GM21381 (cell line): ENCODE data around the gene SH3GLB2.

Experiments used
- ATAC-seq: cut with Tn5 transposase; IDR thresholded peaks from one replicate; pipeline ENCODE4 v1.9.1; 2021; ENCODE audit warnings: mild to moderate bottlenecking, moderate library complexity; ENCODE audit not compliant: unreplicated experiment

Gene SH3GLB2

GRCh38 chr9:129028192-129028966, at the start of gene SH3GLB2:
SH3GLB2 (minus strand) TSS chr9:129028331; CDS start chr9:129028154, 177 bp downstream.
- peak; percentile 72 for ATAC-seq

- ATAC-seq, result no peak
Observed at GRCh38 chr9:129077236-129077635, 49.1 kb upstream of the SH3GLB2 start.

- ATAC-seq, result no peak
Observed at GRCh38 chr9:129076640-129077037, 48.5 kb upstream of the SH3GLB2 start.

- no peak for ATAC-seq
Observed at GRCh38 chr9:129075996-129076639, 48.0 kb upstream of the SH3GLB2 start.

- ATAC-seq, result no peak
Observed at GRCh38 chr9:129074106-129074505, 46.0 kb upstream of the SH3GLB2 start.

GRCh38 chr9:129073404-129073803, 45.3 kb upstream of the SH3GLB2 start:
- ATAC-seq, result no peak

GRCh38 chr9:129072171-129072570, 44.0 kb upstream of the SH3GLB2 start:
- ATAC-seq, result no peak

- ATAC-seq, result no peak
Observed at GRCh38 chr9:129071526-129072126, 43.5 kb upstream of the SH3GLB2 start.

- ATAC-seq, result no peak
Observed at GRCh38 chr9:129070696-129071525, 42.8 kb upstream of the SH3GLB2 start.

- ATAC-seq, result no peak
Observed at GRCh38 chr9:129069862-129070641, 41.9 kb upstream of the SH3GLB2 start.

- ATAC-seq, result no peak
Observed at GRCh38 chr9:129068990-129069861, 41.1 kb upstream of the SH3GLB2 start.

- ATAC-seq, result no peak
Observed at GRCh38 chr9:129068110-129068509, 40.0 kb upstream of the SH3GLB2 start.

- no peak for ATAC-seq
Observed at GRCh38 chr9:129064499-129064908, 36.4 kb upstream of the SH3GLB2 start.

GRCh38 chr9:129063061-129063460, 34.9 kb upstream of the SH3GLB2 start:
- ATAC-seq, result no peak

- ATAC-seq, result no peak
Observed at GRCh38 chr9:129060991-129061390, 32.9 kb upstream of the SH3GLB2 start.

GRCh38 chr9:129059796-129060785, 32.0 kb upstream of the SH3GLB2 start:
- no peak for ATAC-seq

- ATAC-seq, result no peak
Observed at GRCh38 chr9:129058965-129059795, 31.0 kb upstream of the SH3GLB2 start.
